Endothelial cell of umbilical vein (primary cell): ENCODE measurements around the gene DENND4B.

Experiments used
- EZH2 ChIP-seq: IDR thresholded peaks from 2 replicates; pipeline ENCODE4 v1.6.1; 2012; ENCODE audit warnings: borderline replicate concordance, low read depth, mild to moderate bottlenecking, moderate library complexity, low read length, inconsistent platforms; ENCODE audit not compliant: severe bottlenecking
- GATA2 ChIP-seq: IDR thresholded peaks from 2 replicates; pipeline ENCODE4 v1.7.0; 2011; ENCODE audit warnings: low read depth, mild to moderate bottlenecking, moderate library complexity, mixed read lengths, low read length; ENCODE audit not compliant: insufficient read length, insufficient read depth
- MYC ChIP-seq: IDR thresholded peaks from one replicate; pipeline ENCODE4 v1.6.1; 2011; ENCODE audit warnings: mild to moderate bottlenecking, low read depth, low read length

DNA sequence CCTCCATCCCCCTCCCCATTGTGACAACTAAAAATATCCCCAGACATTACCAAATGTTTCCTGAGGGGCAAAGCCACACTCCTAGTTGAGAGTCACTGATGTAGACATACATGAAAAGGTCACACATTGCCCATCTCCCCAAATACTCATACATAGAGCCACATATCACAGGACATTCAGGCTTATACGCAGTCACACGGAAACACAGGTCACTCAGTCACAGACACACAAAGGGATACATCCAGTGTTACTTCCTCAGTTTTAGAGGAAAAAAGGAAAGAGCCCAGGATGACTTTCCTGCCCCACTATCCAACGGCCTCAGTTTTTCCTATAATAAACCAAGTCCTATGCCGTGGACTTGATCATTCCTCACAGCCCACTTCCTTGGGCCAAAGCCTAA is 14.9 kb upstream of the DENND4B start:
- no peak for TF ChIP-seq GATA2
- TF ChIP-seq EZH2, result no peak
- TF ChIP-seq MYC, result no peak
